GM12875 (cell line): Measurements from ENCODE around the gene C1QTNF3.

Experiments used
- H3K4me3 ChIP-seq: one replicate; pipeline ENCODE4 v1.5.1; 2011; ENCODE audit warnings: low read depth, low read length, control low read depth
- TF ChIP-seq, protein P1 (sequence below): IDR thresholded peaks from 2 replicates; pipeline ENCODE4 v1.5.1; 2011; ENCODE audit warnings: low read depth, mild to moderate bottlenecking, control low read depth, inconsistent platforms, low read length, moderate library complexity, borderline replicate concordance; ENCODE audit not compliant: insufficient read depth

The C1QTNF3 gene

DNA sequence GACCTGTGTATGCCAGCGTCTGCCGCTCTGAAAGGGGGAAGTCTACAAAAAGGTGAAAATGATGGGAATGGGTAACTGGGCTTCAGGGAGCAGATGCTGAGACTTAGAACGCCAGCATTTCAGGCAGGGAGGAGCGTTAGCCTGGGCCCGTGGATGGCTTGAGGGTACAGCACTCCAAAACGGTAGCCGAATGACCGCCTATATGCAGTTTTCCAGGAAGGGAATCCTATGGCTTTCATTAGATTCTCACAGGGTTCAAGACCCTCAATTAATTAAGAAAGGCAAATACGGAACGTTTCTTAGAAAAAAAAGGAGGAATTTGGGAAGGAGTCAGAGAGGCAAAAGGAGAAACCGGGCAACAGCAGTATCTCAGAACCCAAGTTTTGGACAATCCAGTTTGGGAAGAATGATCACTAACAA, 35.8 kb downstream of the C1QTNF3 start:
- peak overlapping the region; percentile 91 for H3K4me3 ChIP-seq
- TF ChIP-seq, protein P1, sequence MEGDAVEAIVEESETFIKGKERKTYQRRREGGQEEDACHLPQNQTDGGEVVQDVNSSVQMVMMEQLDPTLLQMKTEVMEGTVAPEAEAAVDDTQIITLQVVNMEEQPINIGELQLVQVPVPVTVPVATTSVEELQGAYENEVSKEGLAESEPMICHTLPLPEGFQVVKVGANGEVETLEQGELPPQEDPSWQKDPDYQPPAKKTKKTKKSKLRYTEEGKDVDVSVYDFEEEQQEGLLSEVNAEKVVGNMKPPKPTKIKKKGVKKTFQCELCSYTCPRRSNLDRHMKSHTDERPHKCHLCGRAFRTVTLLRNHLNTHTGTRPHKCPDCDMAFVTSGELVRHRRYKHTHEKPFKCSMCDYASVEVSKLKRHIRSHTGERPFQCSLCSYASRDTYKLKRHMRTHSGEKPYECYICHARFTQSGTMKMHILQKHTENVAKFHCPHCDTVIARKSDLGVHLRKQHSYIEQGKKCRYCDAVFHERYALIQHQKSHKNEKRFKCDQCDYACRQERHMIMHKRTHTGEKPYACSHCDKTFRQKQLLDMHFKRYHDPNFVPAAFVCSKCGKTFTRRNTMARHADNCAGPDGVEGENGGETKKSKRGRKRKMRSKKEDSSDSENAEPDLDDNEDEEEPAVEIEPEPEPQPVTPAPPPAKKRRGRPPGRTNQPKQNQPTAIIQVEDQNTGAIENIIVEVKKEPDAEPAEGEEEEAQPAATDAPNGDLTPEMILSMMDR, result no peak

DNA sequence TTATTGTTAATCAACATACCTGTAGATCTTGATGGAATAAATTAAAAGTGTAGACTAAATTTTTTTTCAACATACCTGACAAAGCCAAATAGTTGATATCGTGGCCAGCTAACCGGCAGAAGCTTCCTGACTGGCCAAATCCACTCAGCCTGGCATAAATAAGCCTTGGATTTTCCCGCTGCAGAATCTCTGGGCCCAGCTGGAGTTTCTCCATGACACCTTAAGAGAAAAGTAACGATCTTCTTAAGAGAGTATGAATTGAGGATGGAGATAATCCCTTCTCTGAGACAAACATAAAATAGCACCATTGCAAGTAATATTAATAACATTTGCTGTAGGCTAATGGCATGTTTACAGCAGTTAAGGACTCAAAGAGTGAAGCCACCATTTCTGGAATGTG, 37.3 kb downstream of the C1QTNF3 start:
- no peak overlapping the region for H3K4me3 ChIP-seq
- TF ChIP-seq, protein P1, result no peak

GRCh38 chr5:34005211-34005610, 37.8 kb downstream of the C1QTNF3 start:
- H3K4me3 ChIP-seq, result no peak overlapping the region

DNA sequence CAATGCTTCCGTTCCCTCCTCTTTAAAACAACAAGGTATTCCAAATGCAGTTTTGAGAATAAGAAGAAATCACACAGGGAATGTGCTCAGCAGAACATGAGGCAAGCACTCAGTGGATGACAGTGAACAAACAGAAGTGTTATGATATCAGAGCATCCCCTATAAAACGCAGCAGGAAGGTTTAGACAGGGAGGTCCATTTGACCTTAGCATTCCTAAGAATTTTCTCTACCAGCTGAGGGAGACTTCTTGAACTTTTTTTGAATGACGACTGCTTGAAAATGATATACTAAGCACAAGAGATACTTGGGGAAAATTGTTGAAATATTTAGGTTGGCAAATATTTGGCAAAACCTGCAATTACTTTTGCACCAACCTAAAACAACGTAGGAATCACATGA, 39.1 kb downstream of the C1QTNF3 start:
- no peak overlapping the region for H3K4me3 ChIP-seq
- TF ChIP-seq, protein P1, result no peak

More at GRCh38 chr5:34005211-34005610, 37.8 kb downstream of the C1QTNF3 start:
- TF ChIP-seq, protein P1, result no peak

DNA sequence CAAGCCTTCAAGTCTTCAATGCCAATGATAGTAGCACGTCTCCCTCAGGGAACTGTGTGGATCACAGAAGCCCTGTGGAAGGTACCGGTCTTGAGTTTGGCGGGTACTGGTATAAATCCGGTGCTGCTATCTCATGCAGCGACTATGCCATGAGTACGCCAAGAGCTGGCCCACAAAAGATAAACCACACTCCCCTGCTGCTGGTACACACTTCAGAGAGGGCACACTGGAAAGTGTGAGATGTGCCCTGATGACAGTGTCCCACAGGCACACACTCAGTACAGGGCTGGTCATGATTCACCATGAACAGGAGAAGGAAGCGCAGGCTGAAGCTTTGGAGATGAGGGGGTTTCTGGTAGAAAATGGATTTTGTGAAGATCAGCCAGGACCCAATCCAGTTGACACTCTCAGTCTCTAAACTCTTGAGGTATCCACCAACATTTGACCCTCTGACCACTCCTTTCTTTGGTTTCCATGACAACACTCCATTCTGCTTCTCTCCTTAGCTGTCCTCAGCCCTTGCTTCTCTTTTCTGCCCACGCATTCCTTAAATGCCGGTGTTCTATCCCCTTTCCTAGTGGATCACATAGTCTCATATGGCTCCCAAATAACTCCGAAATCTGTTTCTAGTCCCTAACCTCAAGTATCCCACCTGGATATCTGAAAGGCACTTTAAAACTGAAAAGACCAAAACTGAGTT, 40.2 kb downstream of the C1QTNF3 start:
- TF ChIP-seq, protein P1, result no peak
- H3K4me3 ChIP-seq, result no peak overlapping the region

- TF ChIP-seq, protein P1, result no peak
- H3K4me3 ChIP-seq, result no peak overlapping the region
Measured at GRCh38 chr5:34001241-34001841, 41.7 kb downstream of the C1QTNF3 start.

- H3K4me3 ChIP-seq, result no peak overlapping the region
- TF ChIP-seq, protein P1, result no peak
Measured at GRCh38 chr5:33999978-34000377, 43.0 kb downstream of the C1QTNF3 start.
